H9 (cell line): Measurements from ENCODE around the gene PRR16. TPM values are rescaled to one million over a fixed set of nuclear protein-coding genes. Genes with fewer than 3 reads are reported as not detected.

Experiments used
- DNase-seq: peaks from one replicate; pipeline ENCODE4 v3.0.0-alpha.2; 2017
- H2AFZ ChIP-seq: one replicate; pipeline ENCODE4 v1.6.1; 2013; ENCODE audit warnings: mild to moderate bottlenecking, low read length, control low read depth, moderate library complexity
- H2AK5ac ChIP-seq: 2 replicates; pipeline ENCODE4 v1.6.1; 2013; ENCODE audit warnings: low read length, control low read depth, mixed read lengths; ENCODE audit not compliant: insufficient read length
- H2BK120ac ChIP-seq: one replicate; pipeline ENCODE4 v1.6.1; 2013; ENCODE audit warnings: low read depth, mild to moderate bottlenecking, low read length, control low read depth, inconsistent platforms; ENCODE audit not compliant: poor library complexity, severe bottlenecking
- H2BK12ac ChIP-seq: 2 replicates; pipeline ENCODE4 v1.6.1; 2013; ENCODE audit warnings: low read length, control low read depth, mixed read lengths, low read depth; ENCODE audit not compliant: insufficient read length
- H2BK15ac ChIP-seq: 2 replicates; pipeline ENCODE4 v1.6.1; 2013; ENCODE audit warnings: low read depth, low read length, control low read depth
- H2BK20ac ChIP-seq: one replicate; pipeline ENCODE4 v1.6.1; 2013; ENCODE audit warnings: low read depth, mild to moderate bottlenecking, low read length, control low read depth, inconsistent platforms; ENCODE audit not compliant: poor library complexity, severe bottlenecking
- H2BK5ac ChIP-seq: 2 replicates; pipeline ENCODE4 v1.6.1; 2013; ENCODE audit warnings: low read length, control low read depth, mixed read lengths; ENCODE audit not compliant: insufficient read length
- H3K14ac ChIP-seq: 2 replicates; pipeline ENCODE4 v1.6.1; 2013; ENCODE audit warnings: low read length, control low read depth; ENCODE audit not compliant: insufficient read depth
- H3K18ac ChIP-seq: 2 replicates; pipeline ENCODE4 v1.6.1; 2013; ENCODE audit warnings: low read depth, mild to moderate bottlenecking, mixed read lengths, low read length, control low read depth; ENCODE audit not compliant: insufficient read length
- H3K23ac ChIP-seq: 2 replicates; pipeline ENCODE4 v1.6.1; 2013; ENCODE audit warnings: low read length, control low read depth, mixed read lengths, low read depth; ENCODE audit not compliant: insufficient read length
- H3K23me2 ChIP-seq: 2 replicates; pipeline ENCODE4 v1.6.1; 2013; ENCODE audit warnings: low read depth, mild to moderate bottlenecking, mixed read lengths, low read length, control low read depth; ENCODE audit not compliant: insufficient read length, poor library complexity, severe bottlenecking
- H3K27ac ChIP-seq: 2 replicates; pipeline ENCODE4 v1.5.1; 2013; ENCODE audit warnings: low read length, control low read depth, mixed read lengths, low read depth; ENCODE audit not compliant: insufficient read length
- H3K27me3 ChIP-seq: 2 replicates; pipeline ENCODE4 v1.6.1; 2013; ENCODE audit warnings: low read length, control low read depth, inconsistent platforms; ENCODE audit not compliant: insufficient read depth
- H3K4ac ChIP-seq: 2 replicates; pipeline ENCODE4 v1.6.1; 2013; ENCODE audit warnings: low read depth, mild to moderate bottlenecking, control low read depth, inconsistent platforms, low read length, moderate library complexity
- H3K4me1 ChIP-seq: 2 replicates; pipeline ENCODE4 v1.6.1; 2013; ENCODE audit warnings: low read length, control low read depth, inconsistent platforms; ENCODE audit not compliant: insufficient read depth
- H3K4me2 ChIP-seq: 2 replicates; pipeline ENCODE4 v1.6.1; 2013; ENCODE audit warnings: low read length, control low read depth, mixed read lengths; ENCODE audit not compliant: insufficient read length, insufficient read depth
- H3K56ac ChIP-seq: 2 replicates; pipeline ENCODE4 v1.6.1; 2013; ENCODE audit warnings: low read depth, mild to moderate bottlenecking, mixed read lengths, low read length, control low read depth; ENCODE audit not compliant: insufficient read length
- H3K79me1 ChIP-seq: 2 replicates; pipeline ENCODE4 v1.6.1; 2013; ENCODE audit warnings: low read depth, mild to moderate bottlenecking, moderate library complexity, low read length, control low read depth, inconsistent platforms; ENCODE audit not compliant: insufficient read depth, poor library complexity, severe bottlenecking
- H3K79me2 ChIP-seq: 2 replicates; pipeline ENCODE4 v1.6.1; 2013; ENCODE audit warnings: low read length, control low read depth, inconsistent platforms; ENCODE audit not compliant: insufficient read depth
- H3K9ac ChIP-seq: 2 replicates; pipeline ENCODE4 v1.6.1; 2013; ENCODE audit warnings: low read length, control low read depth, mixed read lengths; ENCODE audit not compliant: insufficient read length; ENCODE audit errors: extremely low read depth
- H3K9me3 ChIP-seq: one replicate; pipeline ENCODE4 v1.6.1; 2013; ENCODE audit warnings: low read depth, low read length, inconsistent platforms; ENCODE audit not compliant: control insufficient read depth
- H3T11ph ChIP-seq: one replicate; pipeline ENCODE4 v1.6.1; 2013; ENCODE audit warnings: mild to moderate bottlenecking, low read length, control low read depth, inconsistent platforms
- H4K20me1 ChIP-seq: one replicate; pipeline ENCODE4 v1.6.1; 2013; ENCODE audit not compliant: control insufficient read depth, insufficient read length, insufficient read depth
- H4K5ac ChIP-seq: 2 replicates; pipeline ENCODE4 v1.6.1; 2013; ENCODE audit warnings: low read depth, mild to moderate bottlenecking, mixed read lengths, low read length, control low read depth; ENCODE audit not compliant: insufficient read length
- H4K8ac ChIP-seq: replicated peaks from 2 replicates; pipeline ENCODE4 v1.6.1; 2013; ENCODE audit warnings: low read length, control low read depth, mixed read lengths, low read depth; ENCODE audit not compliant: insufficient read length
- H4K91ac ChIP-seq: 2 replicates; pipeline ENCODE4 v1.6.1; 2013; ENCODE audit warnings: low read depth, mild to moderate bottlenecking, moderate library complexity, mixed read lengths, low read length, control low read depth; ENCODE audit not compliant: insufficient read length
- H3K27ac Mint-ChIP-seq, 3 experiments: 2 replicates in 2 of 3; 3 replicates in 1 of 3; pipeline ENCODE4 v1.8.0; 2020 to 2021; ENCODE audit warnings: mixed read lengths in 3 of 3, mild to moderate bottlenecking in 1 of 3, moderate library complexity in 1 of 3
- H3K27me3 Mint-ChIP-seq: 2 replicates; pipeline ENCODE4 v1.8.0; 2021; ENCODE audit warnings: low read depth, mild to moderate bottlenecking, moderate library complexity, mixed read lengths
- H3K36me3 Mint-ChIP-seq, 3 experiments: 2 replicates in 2 of 3; 3 replicates in 1 of 3; pipeline ENCODE4 v1.8.0; 2020 to 2021; ENCODE audit warnings: low read depth in 3 of 3, mixed read lengths in 3 of 3; ENCODE audit not compliant: insufficient read depth in 1 of 3
- H3K4me1 Mint-ChIP-seq, 2 experiments: 2 replicates each; pipeline ENCODE4 v1.8.0; 2020; ENCODE audit warnings: mixed read lengths in 2 of 2
- H3K4me3 Mint-ChIP-seq, 2 experiments: 2 replicates in 1 of 2; 3 replicates in 1 of 2; pipeline ENCODE4 v1.8.0; 2020 to 2021; ENCODE audit warnings: mild to moderate bottlenecking in 2 of 2, mixed read lengths in 2 of 2, moderate library complexity in 1 of 2
- H3K9me3 Mint-ChIP-seq, 2 experiments: 2 replicates in 1 of 2; 3 replicates in 1 of 2; pipeline ENCODE4 v1.8.0; 2020; ENCODE audit warnings: mild to moderate bottlenecking in 2 of 2, mixed read lengths in 2 of 2, moderate library complexity in 1 of 2
- CTCF ChIP-seq: fragments of 200-600 bp; sonication (generic); conservative IDR thresholded peaks from 3 replicates; pipeline ENCODE4 v1.8.0; 2021; ENCODE audit warnings: antibody characterized with exemption, mild to moderate bottlenecking
- WGBS: extraction: QIAGEN DNeasy Blood & Tissue Kit; methylation state at CpG from one replicate; pipeline ENCODE4 v1.1.7; 2013; ENCODE audit warnings: missing lambda C conversion rate, low lambda C conversion rate, mixed read lengths; ENCODE audit not compliant: insufficient read length; ENCODE audit errors: extremely low coverage; 5-methylcytosine and 5-hydroxymethylcytosine counted together
- total RNA-seq: library from RNA; stranded (reverse); gene quantifications from 2 replicates; pipeline ENCODE4 v1.2.1, GENCODE V29; 2021

Gene PRR16
- total RNA-seq, 1 experiment from 2014 or later: 0.13 TPM

- Histone ChIP-seq H2AK5ac (no peak overlapping the region), H2BK5ac (no peak overlapping the region), H3K9me3 (no peaks in the 10 kb centered on the region), H2BK15ac (no peak overlapping the region), H3T11ph (no peak overlapping the region), H3K79me2 (no peaks in the 10 kb centered on the region), H3K56ac (no peak overlapping the region), H2BK20ac (no peak overlapping the region), H3K9ac (no peak overlapping the region), H3K23ac (no peak overlapping the region), H2BK12ac (no peak overlapping the region), H2BK120ac (no peak overlapping the region), H4K91ac (no peak overlapping the region), H3K4ac (no peak overlapping the region), H4K5ac (peak overlapping the region; percentile 9), H3K14ac (no peak overlapping the region), H3K79me1 (no peaks in the 10 kb centered on the region), H3K23me2 (no peaks in the 10 kb centered on the region), H4K8ac (no peak overlapping the region), H2AFZ (no peak overlapping the region), H3K27me3 (no peaks in the 10 kb centered on the region), H3K18ac (no peak overlapping the region), H3K27ac (no peak overlapping the region), H4K20me1 (no peaks in the 10 kb centered on the region), H3K4me2 (no peak overlapping the region), H3K4me1 (no peaks in the 10 kb centered on the region)
- H3K4me1 Mint-ChIP-seq: peaks cover 0 to 8% of the 10 kb centered on the region in 2 experiments; a peak in 2 of 4 replicates
- H3K4me3 Mint-ChIP-seq: no peak overlapping the region
- no peaks in the 10 kb centered on the region; the same call in 1 of the 2 replicates for H3K27me3 Mint-ChIP-seq
- DNase-seq: no peak
- H3K36me3 Mint-ChIP-seq: no peaks in the 10 kb centered on the region; a peak in 2 of 7 replicates
- WGBS: no CpG with 5 or more reads among the region's 2 CpGs
- no peak overlapping the region; a peak in 1 of 7 replicates for H3K27ac Mint-ChIP-seq
- no peaks in the 10 kb centered on the region; a peak in 1 of 5 replicates for H3K9me3 Mint-ChIP-seq
- TF ChIP-seq CTCF: no peak
These were observed 167.5 kb downstream of the PRR16 start for GRCh38 chr5:120631611-120632010.
